Caco-2 (cell line): Measurements from ENCODE around the gene TMEM198. TPM values are rescaled to one million over a fixed set of nuclear protein-coding genes. Genes with fewer than 3 reads are reported as not detected.

ENCODE experiments used
- BruUV-seq: library from RNA; stranded (reverse); fragments of 400-500 nt; replicated peaks from 2 replicates; lab custom pipeline; 2021; lab: Mats Ljungman, UMichigan
- CTCF ChIA-PET: fragments of 300-600 bp; sonication (Branson Sonifier 250); formaldehyde crosslinking; loops from one replicate; lab custom pipeline; 2022; ENCODE audit warnings: antibody characterized with exemption; lab: Charles Lee
- POLR2A ChIA-PET: fragments of 300-600 bp; sonication (Branson Sonifier 250); formaldehyde crosslinking; loops from one replicate; lab custom pipeline; 2022; ENCODE audit warnings: antibody characterized with exemption; lab: Charles Lee
- DNase-seq, 2 experiments: peaks; one replicate each; pipeline versions ENCODE4 v3.0.0 to v3.0.0-alpha.2; 2020 to 2022
- H3K27me3 ChIP-seq: replicated peaks from 2 replicates; pipeline ENCODE4 v1.6.0; 2011; ENCODE audit warnings: low read length; ENCODE audit not compliant: control insufficient read depth, insufficient read depth
- H3K36me3 ChIP-seq: 2 replicates; pipeline ENCODE4 v1.5.1; 2011; ENCODE audit warnings: low read length; ENCODE audit not compliant: control insufficient read depth, insufficient read depth
- H3K4me1 ChIP-seq: fragments of 250-450 bp; sonication (Bioruptor Pico); 2 replicates; pipeline ENCODE4 v1.5.1; 2020; ENCODE audit warnings: mild to moderate bottlenecking
- H3K4me3 ChIP-seq: 2 replicates; pipeline ENCODE4 v1.5.1; 2011; ENCODE audit warnings: low read depth, mild to moderate bottlenecking, control low read depth, low read length
- H3K9me3 ChIP-seq: fragments of 250-450 bp; sonication (Bioruptor Pico); 2 replicates; pipeline ENCODE4 v1.5.1; 2020; ENCODE audit warnings: mild to moderate bottlenecking, moderate library complexity
- H3K27ac Mint-ChIP-seq: one replicate; pipeline ENCODE4 v1.8.0; 2022; ENCODE audit warnings: mixed read lengths; ENCODE audit not compliant: unreplicated experiment
- H3K27me3 Mint-ChIP-seq: one replicate; pipeline ENCODE4 v1.8.0; 2022; ENCODE audit warnings: mixed read lengths; ENCODE audit not compliant: insufficient read depth, unreplicated experiment
- H3K36me3 Mint-ChIP-seq: one replicate; pipeline ENCODE4 v1.8.0; 2022; ENCODE audit warnings: mild to moderate bottlenecking, mixed read lengths; ENCODE audit not compliant: insufficient read depth, unreplicated experiment
- H3K4me1 Mint-ChIP-seq: one replicate; pipeline ENCODE4 v1.8.0; 2022; ENCODE audit warnings: low read depth, mixed read lengths; ENCODE audit not compliant: unreplicated experiment
- H3K4me3 Mint-ChIP-seq: one replicate; pipeline ENCODE4 v1.8.0; 2022; ENCODE audit warnings: mild to moderate bottlenecking, moderate library complexity, mixed read lengths; ENCODE audit not compliant: unreplicated experiment
- H3K9me3 Mint-ChIP-seq: one replicate; pipeline ENCODE4 v1.8.0; 2022; ENCODE audit warnings: mixed read lengths; ENCODE audit not compliant: unreplicated experiment
- CTCF ChIP-seq, 2 experiments: fragments of 200-600 bp in 1 of 2; IDR thresholded peaks; 1 replicate in 1 of 2; 2 replicates in 1 of 2; pipeline versions ENCODE4 v1.5.1 to v1.8.0; 2011 to 2022; ENCODE audit warnings: antibody characterized with exemption in 1 of 2, control low read depth in 1 of 2, inconsistent platforms in 1 of 2, low read depth in 1 of 2, low read length in 1 of 2, mild to moderate bottlenecking in 1 of 2, moderate library complexity in 1 of 2; ENCODE audit not compliant: insufficient read depth in 1 of 2, severe bottlenecking in 1 of 2, unreplicated experiment in 1 of 2
- intact Hi-C: fragments of 100-400 bp; cut with micrococcal nuclease; formaldehyde crosslinking; loops from one replicate; pipeline ENCODE4 v1.10.0; 2022; ENCODE audit not compliant: unreplicated experiment
- total RNA-seq: library from RNA; stranded (reverse); gene quantifications from 2 replicates; pipeline ENCODE4 v1.2.3, GENCODE V29; 2022

TMEM198 gene
- total RNA-seq, 1 experiment from 2014 or later: 8.5 TPM

GRCh38 chr2:219591091-219591490 lies 47.3 kb downstream of the TMEM198 start:
- H3K36me3 Mint-ChIP-seq: no peaks in the 10 kb centered on the region
- POLR2A ChIA-PET: no interaction called here
- no peak overlapping the region for H3K4me3 Mint-ChIP-seq
- no peaks in the 10 kb centered on the region for H3K9me3 Mint-ChIP-seq
- TF ChIP-seq CTCF (IDR thresholded peaks at IDR 0.05; ENCODE audit: insufficient read depth in 1 of 2, low read depth in 1 of 2, low read length in 1 of 2, severe bottlenecking in 1 of 2, unreplicated experiment in 1 of 2): no peak
- no peak for DNase-seq
- Histone ChIP-seq H3K36me3 (no peaks in the 10 kb centered on the region), H3K4me1 (peaks cover 9% of the 10 kb centered on the region), H3K27me3 (no peaks in the 10 kb centered on the region), H3K4me3 (no peak overlapping the region), H3K9me3 (no peaks in the 10 kb centered on the region)
- CTCF ChIA-PET: interaction anchor here (0.6 kb wide), 1 partner anchor 315 kb away, joined by 5 read pairs; no protein-coding TSS in a partner anchor
- no TSS peak for BruUV-seq
- H3K4me1 Mint-ChIP-seq: no peaks in the 10 kb centered on the region
- no peak overlapping the region for H3K27ac Mint-ChIP-seq
- H3K27me3 Mint-ChIP-seq: peaks cover 3% of the 10 kb centered on the region
- intact Hi-C loops: no loop called here

- Mint-ChIP-seq H3K27ac (no peak overlapping the region), H3K27me3 (peaks cover 2% of the 10 kb centered on the region), H3K9me3 (no peaks in the 10 kb centered on the region), H3K36me3 (peaks cover 8% of the 10 kb centered on the region), H3K4me3 (no peak overlapping the region), H3K4me1 (no peaks in the 10 kb centered on the region)
- BruUV-seq: no TSS peak
- ChIA-PET CTCF (no interaction called here), POLR2A (no interaction called here)
- Histone ChIP-seq H3K4me1 (peaks cover 18% of the 10 kb centered on the region), H3K9me3 (no peaks in the 10 kb centered on the region), H3K36me3 (no peaks in the 10 kb centered on the region), H3K4me3 (no peak overlapping the region), H3K27me3 (no peaks in the 10 kb centered on the region)
- TF ChIP-seq CTCF (IDR thresholded peaks at IDR 0.05; ENCODE audit: insufficient read depth in 1 of 2, low read depth in 1 of 2, low read length in 1 of 2, severe bottlenecking in 1 of 2, unreplicated experiment in 1 of 2): no peak
- no peak for DNase-seq
- intact Hi-C loops: no loop called here
Measured at GRCh38 chr2:219592736-219593135, 48.9 kb downstream of the TMEM198 start.

- ChIA-PET POLR2A (no interaction called here), CTCF (no interaction called here)
- no peaks in the 10 kb centered on the region for H3K36me3 ChIP-seq
- no peak overlapping the region for H3K4me3 ChIP-seq
- H3K27ac Mint-ChIP-seq: no peak overlapping the region
- H3K27me3 Mint-ChIP-seq: peaks cover 2% of the 10 kb centered on the region
- H3K4me1 Mint-ChIP-seq: no peaks in the 10 kb centered on the region
- no TSS peak for BruUV-seq
- intact Hi-C loops: no loop called here
- peaks cover 18% of the 10 kb centered on the region for H3K4me1 ChIP-seq
- no peaks in the 10 kb centered on the region for H3K27me3 ChIP-seq
- peaks cover 12% of the 10 kb centered on the region for H3K36me3 Mint-ChIP-seq
- no peak for DNase-seq
- H3K9me3 Mint-ChIP-seq: no peaks in the 10 kb centered on the region
- TF ChIP-seq CTCF (IDR thresholded peaks at IDR 0.05; ENCODE audit: insufficient read depth in 1 of 2, low read depth in 1 of 2, low read length in 1 of 2, severe bottlenecking in 1 of 2, unreplicated experiment in 1 of 2): no peak
- no peak overlapping the region for H3K4me3 Mint-ChIP-seq
- no peaks in the 10 kb centered on the region for H3K9me3 ChIP-seq
Measured at GRCh38 chr2:219593154-219593553, 49.3 kb downstream of the TMEM198 start.
